Liver (tissue), 3 donors: ENCODE data around the gene GALNT10.

ENCODE experiments used
- FOXA1 ChIP-seq: IDR thresholded peaks from 2 replicates; pipeline ENCODE4 v1.6.1; 2016; ENCODE audit warnings: antibody characterized with exemption
- JUND ChIP-seq, 2 donors: IDR thresholded peaks; 2 replicates each; pipeline ENCODE4 v1.6.1; 2016; ENCODE audit warnings: antibody characterized with exemption in 2 of 2
- MAX ChIP-seq: IDR thresholded peaks from 2 replicates; pipeline ENCODE4 v1.6.1; 2016; ENCODE audit warnings: antibody characterized with exemption
- RXRA ChIP-seq, 2 donors: IDR thresholded peaks; 2 replicates each; pipeline ENCODE4 v1.6.1; 2017 to 2018; ENCODE audit warnings: antibody characterized with exemption in 2 of 2, mild to moderate bottlenecking in 1 of 2
- SP1 ChIP-seq: IDR thresholded peaks from 2 replicates; pipeline ENCODE4 v1.6.1; 2018; ENCODE audit warnings: antibody characterized with exemption, mild to moderate bottlenecking
- TAF1 ChIP-seq: conservative IDR thresholded peaks from 2 replicates; pipeline ENCODE4 v1.6.1; 2016; ENCODE audit warnings: antibody characterized with exemption, mild to moderate bottlenecking
- YY1 ChIP-seq: IDR thresholded peaks from 2 replicates; pipeline ENCODE4 v1.6.1; 2016; ENCODE audit warnings: antibody characterized with exemption, mild to moderate bottlenecking
- TF ChIP-seq, protein P1 (sequence below): fragments of 150-350 bp; IDR thresholded peaks from 2 replicates; pipeline ENCODE4 v1.5.1; 2017; ENCODE audit warnings: improper control_type of control experiment, low read depth, low read length; ENCODE audit not compliant: missing input control
- TF ChIP-seq, protein P2 (sequence below): IDR thresholded peaks from 2 replicates; pipeline ENCODE4 v1.6.1; 2016; ENCODE audit warnings: antibody characterized with exemption
- donor health status: healthy.
- donor health status: healthy.

DNA sequence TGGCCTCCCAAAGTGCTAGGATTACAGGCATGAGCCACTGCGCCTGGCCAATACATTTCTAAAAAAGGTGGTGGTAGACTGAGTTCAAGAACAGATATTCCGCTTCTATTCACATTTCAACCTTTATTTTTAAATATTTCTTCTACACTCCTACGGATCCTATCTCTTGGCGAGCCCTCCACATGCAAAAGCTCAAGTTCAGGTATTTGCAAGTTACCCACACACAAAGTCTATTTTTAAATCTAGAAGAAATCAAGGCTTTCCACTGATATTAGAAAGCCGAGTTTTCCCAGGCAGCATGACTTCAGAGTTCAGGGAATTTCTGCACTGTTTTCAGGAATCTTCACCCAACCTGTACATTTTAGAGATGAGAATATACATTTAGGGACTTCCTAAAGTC lies 153.9 kb downstream of the GALNT10 start:
- TF ChIP-seq, protein P1, sequence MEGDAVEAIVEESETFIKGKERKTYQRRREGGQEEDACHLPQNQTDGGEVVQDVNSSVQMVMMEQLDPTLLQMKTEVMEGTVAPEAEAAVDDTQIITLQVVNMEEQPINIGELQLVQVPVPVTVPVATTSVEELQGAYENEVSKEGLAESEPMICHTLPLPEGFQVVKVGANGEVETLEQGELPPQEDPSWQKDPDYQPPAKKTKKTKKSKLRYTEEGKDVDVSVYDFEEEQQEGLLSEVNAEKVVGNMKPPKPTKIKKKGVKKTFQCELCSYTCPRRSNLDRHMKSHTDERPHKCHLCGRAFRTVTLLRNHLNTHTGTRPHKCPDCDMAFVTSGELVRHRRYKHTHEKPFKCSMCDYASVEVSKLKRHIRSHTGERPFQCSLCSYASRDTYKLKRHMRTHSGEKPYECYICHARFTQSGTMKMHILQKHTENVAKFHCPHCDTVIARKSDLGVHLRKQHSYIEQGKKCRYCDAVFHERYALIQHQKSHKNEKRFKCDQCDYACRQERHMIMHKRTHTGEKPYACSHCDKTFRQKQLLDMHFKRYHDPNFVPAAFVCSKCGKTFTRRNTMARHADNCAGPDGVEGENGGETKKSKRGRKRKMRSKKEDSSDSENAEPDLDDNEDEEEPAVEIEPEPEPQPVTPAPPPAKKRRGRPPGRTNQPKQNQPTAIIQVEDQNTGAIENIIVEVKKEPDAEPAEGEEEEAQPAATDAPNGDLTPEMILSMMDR = no peak
- TF ChIP-seq YY1 (no peak), SP1 (no peak), FOXA1 (no peak), RXRA (IDR thresholded peaks at IDR 0.05) (no peak), TAF1 (no peak), MAX (no peak), JUND (IDR thresholded peaks at IDR 0.05) (no peak)
- TF ChIP-seq, protein P2, sequence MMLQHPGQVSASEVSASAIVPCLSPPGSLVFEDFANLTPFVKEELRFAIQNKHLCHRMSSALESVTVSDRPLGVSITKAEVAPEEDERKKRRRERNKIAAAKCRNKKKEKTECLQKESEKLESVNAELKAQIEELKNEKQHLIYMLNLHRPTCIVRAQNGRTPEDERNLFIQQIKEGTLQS = no peak
